Limb (tissue), 2 donors: ENCODE results near the gene PHC2.

Experiments
- DNase-seq, 2 donors: peaks; one replicate each; pipeline ENCODE4 v3.0.0-alpha.2; 2016; ENCODE audit errors: extremely low spot score in 2 of 2

The PHC2 gene

DNA sequence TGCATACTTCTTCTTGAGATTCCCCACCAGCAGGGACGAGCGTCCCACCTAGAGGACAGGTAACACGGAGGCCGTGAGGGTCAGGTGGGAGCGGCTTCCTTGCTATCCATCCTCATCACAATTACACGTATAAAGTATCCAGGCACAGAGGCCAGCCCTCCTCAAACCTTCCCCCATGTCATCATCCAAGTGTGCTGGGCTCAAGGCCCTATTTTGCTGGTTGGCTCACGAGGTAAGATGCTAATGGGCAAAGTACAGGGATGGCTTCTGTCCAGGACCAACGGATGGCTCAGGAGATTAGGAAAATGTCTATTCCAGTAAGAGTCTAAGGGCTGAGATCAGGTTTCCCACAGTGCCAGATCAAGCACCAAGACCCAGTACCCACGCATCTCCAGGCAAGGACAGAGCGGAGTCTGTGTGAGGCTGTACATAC is 98.5 kb downstream of the PHC2 start:
- no peak for DNase-seq

- no peak for DNase-seq
Measured at GRCh38 chr1:33331444-33332356, 99.2 kb downstream of the PHC2 start.

GRCh38 chr1:33330906-33331305 is 100.0 kb downstream of the PHC2 start:
- no peak for DNase-seq

DNA sequence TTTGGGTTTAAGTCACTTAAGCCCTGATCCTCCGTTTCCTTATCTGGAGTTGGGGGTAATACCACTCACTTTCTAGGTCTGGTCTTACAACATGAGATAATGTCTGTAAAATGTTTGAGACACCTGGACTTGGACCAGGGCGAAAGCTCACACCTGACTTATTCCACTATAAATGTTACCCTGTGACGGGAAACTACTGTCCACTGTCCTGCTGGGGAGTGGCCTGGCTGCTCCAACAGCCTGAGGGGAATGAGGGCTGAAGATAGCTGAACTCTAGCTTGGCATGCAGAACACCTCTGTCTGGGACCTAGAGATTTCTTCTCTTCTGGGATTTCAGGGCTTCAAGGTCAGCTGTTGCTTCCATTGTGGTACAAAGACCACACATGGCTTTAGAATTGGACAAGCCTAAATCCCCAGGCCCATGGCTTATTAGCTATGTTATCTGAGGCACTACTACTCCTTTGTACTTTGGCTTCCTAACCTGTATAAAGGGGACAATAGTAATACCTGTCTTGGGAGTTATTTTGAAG is 100.5 kb downstream of the PHC2 start:
- no peak for DNase-seq

DNA sequence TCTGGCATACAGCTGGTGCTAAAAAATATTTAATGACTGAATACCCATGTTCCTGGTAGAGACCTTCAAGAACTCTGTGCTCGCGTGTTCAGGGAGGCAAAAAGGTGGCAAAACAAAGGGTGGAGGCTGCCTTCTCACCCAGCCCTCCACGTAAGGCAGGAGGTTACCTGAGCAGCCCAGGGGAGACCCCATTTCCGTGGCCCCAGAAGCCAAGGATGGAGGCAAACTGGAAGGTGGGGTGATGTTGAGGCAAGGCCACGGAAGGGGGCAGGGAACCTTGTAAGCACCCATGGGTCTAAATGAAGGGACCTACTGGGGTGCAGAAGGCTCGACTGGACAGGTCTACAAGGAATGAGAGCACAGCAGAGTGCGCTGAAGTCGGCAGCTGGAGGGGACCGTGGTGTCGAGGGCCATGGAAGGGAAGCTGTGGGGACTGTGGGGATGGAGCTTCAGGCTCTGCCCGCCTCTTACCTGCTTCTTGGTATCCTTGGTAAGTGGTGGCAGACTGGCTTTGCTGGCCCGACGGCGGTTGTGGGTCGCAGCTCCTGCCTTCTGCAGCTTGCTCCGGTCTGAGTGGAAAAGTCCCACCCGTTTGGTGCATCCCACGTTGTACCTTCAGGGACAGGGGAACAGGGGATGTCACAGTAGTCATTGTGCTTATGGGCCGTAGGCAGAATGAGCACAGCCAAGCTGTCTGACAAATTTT is 101.1 kb downstream of the PHC2 start:
- no peak for DNase-seq

DNA sequence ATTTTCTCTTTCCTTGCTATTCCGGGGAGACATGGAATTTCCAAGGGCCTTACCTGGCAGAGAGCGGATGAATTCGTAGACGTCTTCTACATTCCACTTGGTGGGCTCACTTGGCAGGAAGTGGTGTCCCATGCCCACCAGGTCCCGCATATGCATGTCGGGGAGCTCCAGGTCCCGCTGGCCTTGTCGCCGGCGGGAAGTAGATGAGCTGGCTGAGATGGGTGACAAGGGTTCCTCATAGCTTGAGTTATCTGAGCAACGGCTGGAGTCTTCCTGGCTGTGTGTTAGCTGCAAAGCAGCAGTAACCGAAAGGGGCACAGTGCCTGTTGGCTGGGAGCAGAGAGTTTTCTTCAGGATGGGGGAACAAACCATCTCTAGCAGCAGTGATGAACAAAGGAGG is 102.1 kb downstream of the PHC2 start:
- DNase-seq: no peak

DNA sequence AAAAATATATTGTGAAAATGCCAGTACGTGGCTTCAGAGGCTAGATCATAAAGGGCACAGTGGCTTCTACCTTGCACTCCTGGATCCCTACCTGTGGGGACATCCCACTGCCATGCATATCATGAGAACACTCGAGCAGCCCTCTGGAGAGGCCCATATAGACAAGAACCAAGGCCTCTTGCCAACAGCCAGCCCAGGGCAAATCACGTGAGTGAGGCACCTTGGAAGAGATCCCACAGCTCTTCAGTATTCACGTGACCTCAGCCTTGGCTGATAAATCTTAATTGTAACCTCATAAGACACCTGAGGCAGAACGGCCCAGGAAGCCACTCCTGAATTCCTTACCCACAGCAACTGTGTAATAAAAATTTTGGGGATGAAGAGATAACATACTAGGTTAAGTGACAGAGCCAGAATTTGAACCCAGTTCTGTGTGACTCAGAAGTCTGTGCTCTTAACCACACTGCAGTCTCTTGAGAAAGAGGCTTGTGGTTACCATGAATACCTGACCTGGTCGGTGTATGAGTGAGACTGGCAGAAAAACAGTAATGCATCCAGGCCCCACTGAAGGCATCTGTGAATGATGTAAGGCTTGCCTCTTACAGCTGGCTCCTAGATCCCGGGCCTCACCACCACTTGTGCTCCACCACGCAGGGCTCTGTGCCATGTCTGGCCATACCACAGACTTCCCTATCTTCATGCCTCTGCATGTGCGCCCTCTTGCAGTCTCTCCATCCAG is 103.1 kb downstream of the PHC2 start:
- no peak for DNase-seq

DNA sequence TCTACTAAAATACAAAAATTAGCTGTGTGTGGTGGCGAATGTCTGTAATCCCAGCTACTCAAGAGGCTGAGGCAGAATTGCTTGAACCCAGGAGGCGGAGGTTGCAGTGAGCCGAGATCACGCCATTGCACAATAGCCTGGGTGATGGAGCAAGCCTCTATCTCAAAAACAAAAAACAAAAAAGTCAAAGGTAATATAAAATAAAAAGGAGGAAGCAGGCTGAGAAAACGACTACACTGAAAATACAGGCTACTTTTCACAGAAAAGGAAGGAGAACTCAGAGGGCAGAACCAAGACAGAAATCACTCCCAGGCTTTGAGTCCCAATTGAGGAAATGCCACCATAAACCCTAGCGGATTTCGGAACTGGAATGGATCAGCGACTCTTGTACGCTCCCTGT is 104.1 kb downstream of the PHC2 start:
- no peak for DNase-seq

- DNase-seq: no peak
Measured at GRCh38 chr1:33324677-33325575, 106.0 kb downstream of the PHC2 start.

- DNase-seq: no peak
Measured at GRCh38 chr1:33323663-33324477, 107.0 kb downstream of the PHC2 start.

DNA sequence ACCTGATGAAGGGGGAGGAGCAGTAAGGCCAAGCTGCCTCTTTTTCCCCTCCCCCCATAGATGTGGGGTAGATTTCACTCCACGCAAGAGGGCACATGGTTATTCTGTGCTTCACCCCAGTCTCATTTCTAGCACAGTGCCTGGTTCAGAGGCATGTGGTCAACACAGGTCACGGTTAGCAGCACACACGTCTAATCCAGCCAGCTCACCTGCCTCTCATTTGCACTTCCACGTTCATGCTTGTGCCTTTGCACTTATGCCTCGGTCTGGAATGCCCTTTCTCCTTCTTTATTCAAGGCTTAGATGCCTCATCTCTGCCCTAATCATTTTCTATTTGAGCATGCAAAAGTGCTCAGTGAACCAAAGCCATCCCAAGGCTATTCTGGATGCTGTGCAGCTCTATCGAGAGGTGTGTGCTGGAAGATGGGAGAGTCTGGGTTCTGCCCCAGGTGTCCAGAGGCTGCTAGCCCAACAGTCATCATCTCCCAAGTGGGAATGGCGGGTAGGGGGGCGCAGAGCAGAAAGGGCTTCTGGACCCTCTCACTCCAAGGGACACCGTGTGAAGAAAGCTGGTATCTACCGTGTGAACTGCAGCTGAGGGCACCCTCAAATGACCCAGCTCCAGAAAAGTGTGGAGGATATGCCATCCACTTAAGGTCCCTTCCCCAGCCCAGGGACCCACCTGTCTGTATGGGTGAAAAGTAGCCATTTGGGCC is 107.9 kb downstream of the PHC2 start:
- no peak for DNase-seq

GRCh38 chr1:33322109-33322508 is 108.8 kb downstream of the PHC2 start:
- no peak for DNase-seq

GRCh38 chr1:33321178-33321577 is 109.7 kb downstream of the PHC2 start:
- DNase-seq: no peak

DNA sequence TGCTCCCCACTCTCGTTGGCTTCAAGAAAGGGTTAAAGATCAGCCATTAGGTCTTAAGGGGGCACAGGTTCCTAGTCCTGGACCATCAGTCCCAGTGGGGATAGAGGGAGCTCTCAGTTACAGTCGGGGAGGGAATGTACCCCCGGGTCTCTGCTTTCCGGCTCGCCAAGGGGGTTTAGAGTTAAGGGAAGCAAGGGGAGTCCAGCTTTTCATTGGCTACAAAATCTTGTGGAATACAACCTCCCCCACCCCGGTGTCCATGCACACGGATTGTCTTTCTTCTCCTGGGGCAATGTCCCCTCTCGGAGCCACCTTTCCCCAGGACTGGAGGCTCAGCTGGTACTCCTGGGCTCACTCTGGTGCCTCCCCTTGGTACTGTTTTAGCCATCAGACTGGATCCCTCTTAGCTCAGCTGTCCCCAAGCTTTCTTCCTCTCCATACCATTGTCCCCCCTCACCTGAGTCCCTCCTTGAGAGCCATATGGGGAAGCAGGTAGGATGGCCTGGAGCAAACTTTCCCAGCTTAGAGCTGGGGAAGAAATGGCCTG is 110.2 kb downstream of the PHC2 start, which contains the start of gene A3GALT2:
TSS of gene A3GALT2 (minus strand) at position 480 of the 547 bp plus-strand sequence. CDS start at position 480, 0 bp downstream.
- no peak for DNase-seq

- no peak for DNase-seq
Measured at GRCh38 chr1:33319949-33320618, 110.8 kb downstream of the PHC2 start.

DNA sequence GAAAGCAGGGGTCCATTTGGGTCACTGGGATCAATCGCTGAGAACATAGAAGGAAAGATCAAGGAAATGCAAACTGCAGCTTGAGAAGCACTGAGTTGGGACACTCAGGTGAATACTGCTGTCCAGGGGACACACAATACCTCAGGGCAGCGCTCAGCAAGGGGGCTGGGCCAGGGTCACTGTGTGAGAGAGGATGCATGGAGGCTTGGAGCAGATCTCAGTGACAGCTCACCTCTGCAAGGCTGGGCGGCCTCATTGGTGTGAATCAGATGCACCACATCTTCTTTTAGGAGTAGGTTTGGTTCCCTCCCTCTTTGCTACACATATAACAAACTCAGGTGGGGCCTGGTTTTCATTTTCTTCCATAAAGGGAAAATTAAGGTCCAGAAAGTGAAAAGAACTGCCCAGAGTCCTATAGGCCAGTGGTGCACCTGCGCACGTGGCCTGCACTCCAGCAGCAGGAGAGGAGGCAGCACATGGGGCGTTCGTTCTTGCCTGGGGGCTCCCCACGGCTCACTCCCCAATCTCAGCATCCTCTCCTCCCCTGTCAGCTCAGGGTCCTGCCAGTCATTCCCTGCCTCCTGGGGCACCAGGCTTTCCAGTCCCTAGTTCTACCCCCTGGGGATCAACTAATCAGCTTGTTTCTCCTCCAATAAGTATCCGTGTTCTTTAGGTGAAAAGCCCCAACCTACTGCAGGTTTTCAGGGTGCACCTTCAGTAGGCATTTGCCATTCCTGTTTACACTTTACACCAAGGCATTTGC is 111.5 kb downstream of the PHC2 start:
- DNase-seq: no peak

GRCh38 chr1:33317946-33318345 is 112.9 kb downstream of the PHC2 start:
- no peak for DNase-seq
